ENCODE results near the gene NRDE2. TPM values are rescaled to one million over a fixed set of nuclear protein-coding genes. Genes with fewer than 3 reads are reported as not detected.
"Not testable (repeated sequence)": the region's sequence is repeated elsewhere in the genome, so short reads cannot be mapped to it uniquely, and the experiment has no call there.

Gene NRDE2
- total RNA-seq, 1 donor from 2014 or later = 7.6 TPM

- no peak for DNase-seq (ENCODE audit: low read depth)
Observed at GRCh38 chr14:90274019-90274418, 57.7 kb downstream of the NRDE2 start.

- no peak for DNase-seq (ENCODE audit: low read depth)
Observed at GRCh38 chr14:90273532-90273931, 58.2 kb downstream of the NRDE2 start.

- no peak for DNase-seq (ENCODE audit: low read depth)
Observed at GRCh38 chr14:90272523-90272922, 59.2 kb downstream of the NRDE2 start.

- no peak for DNase-seq (ENCODE audit: low read depth)
Observed at GRCh38 chr14:90268420-90268819, 63.3 kb downstream of the NRDE2 start.

- no peak for DNase-seq (ENCODE audit: low read depth)
Observed at GRCh38 chr14:90266441-90267154, 65.1 kb downstream of the NRDE2 start.

- DNase-seq (ENCODE audit: low read depth) = no peak
Observed at GRCh38 chr14:90263748-90264449, 67.8 kb downstream of the NRDE2 start.

GRCh38 chr14:90256354-90257131 is 75.2 kb downstream of the NRDE2 start, which contains the start of gene PSMC1:
Gene PSMC1, plus strand, starts transcription at chr14:90256553. Its CDS starts 45 bp downstream, at chr14:90256598.
- peak; percentile 94 for DNase-seq (ENCODE audit: low read depth)

- DNase-seq (ENCODE audit: low read depth) = no peak
Observed at GRCh38 chr14:90255871-90256270, 75.9 kb downstream of the NRDE2 start.

- DNase-seq (ENCODE audit: low read depth) = no peak
Observed at GRCh38 chr14:90253826-90254225, 77.9 kb downstream of the NRDE2 start.

- DNase-seq (ENCODE audit: low read depth) = no peak
Observed at GRCh38 chr14:90248594-90248993, 83.1 kb downstream of the NRDE2 start.

- DNase-seq (ENCODE audit: low read depth) = not testable (repeated sequence)
Observed at GRCh38 chr14:90247441-90247840, 84.3 kb downstream of the NRDE2 start.

GRCh38 chr14:90246936-90247335 is 84.8 kb downstream of the NRDE2 start:
- no peak for DNase-seq (ENCODE audit: low read depth)

GRCh38 chr14:90242444-90242843 is 89.3 kb downstream of the NRDE2 start:
- DNase-seq (ENCODE audit: low read depth) = no peak

GRCh38 chr14:90239139-90239538 is 92.6 kb downstream of the NRDE2 start:
- peak; percentile 35 for DNase-seq (ENCODE audit: low read depth)

- peak; percentile 52 for DNase-seq (ENCODE audit: low read depth)
Observed at GRCh38 chr14:90235179-90235976, 96.4 kb downstream of the NRDE2 start.

GRCh38 chr14:90229942-90230341 is 101.8 kb downstream of the NRDE2 start:
- not testable (repeated sequence) for DNase-seq (ENCODE audit: low read depth)

GRCh38 chr14:90228478-90228877 is 103.3 kb downstream of the NRDE2 start:
- no peak for DNase-seq (ENCODE audit: low read depth)

Data from myocyte (in vitro differentiated cells).